Measurements from ENCODE around the gene TXNDC16.

Gene TXNDC16, protein sequence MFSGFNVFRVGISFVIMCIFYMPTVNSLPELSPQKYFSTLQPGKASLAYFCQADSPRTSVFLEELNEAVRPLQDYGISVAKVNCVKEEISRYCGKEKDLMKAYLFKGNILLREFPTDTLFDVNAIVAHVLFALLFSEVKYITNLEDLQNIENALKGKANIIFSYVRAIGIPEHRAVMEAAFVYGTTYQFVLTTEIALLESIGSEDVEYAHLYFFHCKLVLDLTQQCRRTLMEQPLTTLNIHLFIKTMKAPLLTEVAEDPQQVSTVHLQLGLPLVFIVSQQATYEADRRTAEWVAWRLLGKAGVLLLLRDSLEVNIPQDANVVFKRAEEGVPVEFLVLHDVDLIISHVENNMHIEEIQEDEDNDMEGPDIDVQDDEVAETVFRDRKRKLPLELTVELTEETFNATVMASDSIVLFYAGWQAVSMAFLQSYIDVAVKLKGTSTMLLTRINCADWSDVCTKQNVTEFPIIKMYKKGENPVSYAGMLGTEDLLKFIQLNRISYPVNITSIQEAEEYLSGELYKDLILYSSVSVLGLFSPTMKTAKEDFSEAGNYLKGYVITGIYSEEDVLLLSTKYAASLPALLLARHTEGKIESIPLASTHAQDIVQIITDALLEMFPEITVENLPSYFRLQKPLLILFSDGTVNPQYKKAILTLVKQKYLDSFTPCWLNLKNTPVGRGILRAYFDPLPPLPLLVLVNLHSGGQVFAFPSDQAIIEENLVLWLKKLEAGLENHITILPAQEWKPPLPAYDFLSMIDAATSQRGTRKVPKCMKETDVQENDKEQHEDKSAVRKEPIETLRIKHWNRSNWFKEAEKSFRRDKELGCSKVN

DNA sequence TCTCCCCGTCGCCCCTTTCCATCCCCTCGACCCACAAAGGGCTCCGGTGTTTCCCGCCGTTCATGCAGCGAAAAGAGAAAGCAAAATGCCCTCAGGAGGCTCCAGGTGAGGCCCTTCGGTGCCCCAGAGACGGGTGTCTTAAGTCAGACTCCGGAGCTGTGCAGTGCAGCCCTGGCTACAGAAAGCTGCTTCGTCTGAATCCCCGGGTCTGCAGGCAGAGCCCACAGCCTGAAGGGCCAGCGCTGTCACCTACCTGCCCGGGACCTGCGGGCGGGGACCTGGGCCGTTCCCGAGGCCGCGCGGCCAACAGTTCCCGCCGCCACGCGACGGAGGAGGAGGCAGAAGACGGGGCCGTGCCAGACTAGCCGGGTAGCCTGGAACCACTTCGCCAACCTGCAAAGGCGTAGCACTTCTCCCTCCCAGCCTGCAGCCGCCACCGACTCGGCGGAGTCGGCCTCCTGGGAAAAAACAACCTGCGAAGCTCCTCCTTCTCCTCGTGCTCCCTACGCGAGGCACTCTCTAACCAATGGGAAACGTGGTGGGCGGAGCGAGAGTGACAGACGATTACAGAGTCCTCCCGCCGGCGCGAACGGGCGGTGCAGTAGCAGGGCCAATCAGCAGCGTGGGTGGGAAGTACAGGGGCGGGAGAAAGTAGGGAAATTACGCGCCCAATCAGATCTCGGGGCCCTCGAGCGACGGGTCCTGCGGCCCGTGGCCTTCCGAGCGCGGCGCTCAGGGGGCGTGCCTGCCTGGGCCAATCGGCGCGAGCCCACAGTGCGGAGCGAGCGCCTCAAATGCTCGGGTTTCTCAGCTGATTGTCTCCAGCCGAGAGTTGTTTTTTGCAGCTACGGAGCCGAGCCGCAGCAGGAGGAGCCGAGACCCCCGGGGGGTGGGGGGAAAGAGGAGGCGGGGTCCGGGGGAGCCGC is at the start of gene TXNDC16, which contains the start of gene GPR137C:
TXNDC16 (minus strand) TSS at position 443 of the 926 bp plus-strand sequence. CDS start 8,948 bp downstream, outside the sequence.
GPR137C (plus strand) TSS at position 774 of the 926 bp plus-strand sequence. CDS start 312 bp downstream, outside the sequence.
- TF ChIP-seq, protein P1, sequence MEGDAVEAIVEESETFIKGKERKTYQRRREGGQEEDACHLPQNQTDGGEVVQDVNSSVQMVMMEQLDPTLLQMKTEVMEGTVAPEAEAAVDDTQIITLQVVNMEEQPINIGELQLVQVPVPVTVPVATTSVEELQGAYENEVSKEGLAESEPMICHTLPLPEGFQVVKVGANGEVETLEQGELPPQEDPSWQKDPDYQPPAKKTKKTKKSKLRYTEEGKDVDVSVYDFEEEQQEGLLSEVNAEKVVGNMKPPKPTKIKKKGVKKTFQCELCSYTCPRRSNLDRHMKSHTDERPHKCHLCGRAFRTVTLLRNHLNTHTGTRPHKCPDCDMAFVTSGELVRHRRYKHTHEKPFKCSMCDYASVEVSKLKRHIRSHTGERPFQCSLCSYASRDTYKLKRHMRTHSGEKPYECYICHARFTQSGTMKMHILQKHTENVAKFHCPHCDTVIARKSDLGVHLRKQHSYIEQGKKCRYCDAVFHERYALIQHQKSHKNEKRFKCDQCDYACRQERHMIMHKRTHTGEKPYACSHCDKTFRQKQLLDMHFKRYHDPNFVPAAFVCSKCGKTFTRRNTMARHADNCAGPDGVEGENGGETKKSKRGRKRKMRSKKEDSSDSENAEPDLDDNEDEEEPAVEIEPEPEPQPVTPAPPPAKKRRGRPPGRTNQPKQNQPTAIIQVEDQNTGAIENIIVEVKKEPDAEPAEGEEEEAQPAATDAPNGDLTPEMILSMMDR (IDR thresholded peaks at IDR 0.05): no peak
- peak within 1 kb of the TSS; percentile 93 to 96 for H3K27ac ChIP-seq
- H3K4me3 ChIP-seq: peak within 1 kb of the TSS; percentile 91
- peak; percentile 100 for DNase-seq (ENCODE audit: low spot score)

DNA sequence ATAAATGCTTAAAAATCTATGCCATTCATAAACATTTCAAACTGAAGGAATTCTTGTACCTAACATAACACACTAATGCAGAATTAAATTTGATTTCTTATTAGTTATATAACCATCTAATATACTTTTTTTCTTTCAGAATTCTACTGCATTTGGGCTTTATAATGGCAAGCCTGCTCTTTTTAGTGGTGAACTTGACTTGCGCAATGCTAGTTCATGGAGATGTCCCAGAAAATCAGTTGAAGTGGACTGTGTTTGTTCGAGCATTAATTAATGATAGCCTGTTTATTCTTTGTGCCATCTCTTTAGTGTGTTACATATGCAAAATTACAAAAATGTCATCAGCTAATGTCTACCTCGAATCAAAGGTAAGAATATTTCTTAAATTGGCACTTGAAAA is 47.7 kb upstream of the TXNDC16 start:
- no peak for DNase-seq (ENCODE audit: low spot score)
- TF ChIP-seq, protein P1 (IDR thresholded peaks at IDR 0.05): no peak
- Histone ChIP-seq H3K4me3 (no peak overlapping the region), H3K27ac (no peak overlapping the region)

DNA sequence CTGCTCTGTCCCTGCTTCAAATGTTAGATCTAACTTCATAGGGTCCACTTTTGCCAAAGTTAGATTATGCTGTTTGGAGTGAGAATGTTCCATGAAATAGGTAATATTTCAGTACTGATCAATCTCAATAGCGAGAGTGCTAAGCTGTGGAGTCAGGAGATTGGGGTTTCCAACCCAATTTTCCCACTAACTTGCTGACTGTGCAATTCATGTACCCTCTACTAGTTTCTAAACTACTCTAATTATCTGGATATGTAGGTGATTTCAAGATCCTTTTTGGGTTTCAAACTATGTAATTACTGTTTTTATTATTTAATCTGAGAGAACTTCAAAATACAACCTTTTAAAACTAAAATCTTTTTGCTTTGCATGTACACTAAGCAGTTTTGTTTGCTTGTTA is 46.3 kb upstream of the TXNDC16 start:
- no peak for DNase-seq (ENCODE audit: low spot score)
- Histone ChIP-seq H3K4me3 (no peak overlapping the region), H3K27ac (no peak overlapping the region)
- TF ChIP-seq, protein P1 (IDR thresholded peaks at IDR 0.05): no peak

DNA sequence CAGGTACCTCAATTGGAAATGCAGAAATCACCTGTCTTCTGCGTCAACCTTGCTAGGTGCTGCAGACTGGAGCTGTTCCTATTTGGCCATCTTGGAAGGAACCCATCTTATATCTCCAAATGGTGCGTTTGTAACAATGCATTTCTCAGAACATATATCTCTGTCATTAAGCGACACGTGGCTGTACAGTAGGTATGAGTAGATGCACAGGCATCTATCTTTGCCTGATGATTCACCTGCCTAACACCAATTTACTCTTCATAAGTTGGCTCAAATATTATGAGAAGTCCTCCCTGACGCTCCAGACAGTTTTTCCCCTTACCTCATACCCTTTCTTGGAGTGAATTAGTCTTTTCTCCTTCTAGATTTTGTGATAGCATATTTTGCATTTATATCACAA is 44.6 kb upstream of the TXNDC16 start:
- Histone ChIP-seq H3K4me3 (no peak overlapping the region), H3K27ac (no peak overlapping the region)
- TF ChIP-seq, protein P1 (IDR thresholded peaks at IDR 0.05): no peak
- DNase-seq (ENCODE audit: low spot score): no peak

DNA sequence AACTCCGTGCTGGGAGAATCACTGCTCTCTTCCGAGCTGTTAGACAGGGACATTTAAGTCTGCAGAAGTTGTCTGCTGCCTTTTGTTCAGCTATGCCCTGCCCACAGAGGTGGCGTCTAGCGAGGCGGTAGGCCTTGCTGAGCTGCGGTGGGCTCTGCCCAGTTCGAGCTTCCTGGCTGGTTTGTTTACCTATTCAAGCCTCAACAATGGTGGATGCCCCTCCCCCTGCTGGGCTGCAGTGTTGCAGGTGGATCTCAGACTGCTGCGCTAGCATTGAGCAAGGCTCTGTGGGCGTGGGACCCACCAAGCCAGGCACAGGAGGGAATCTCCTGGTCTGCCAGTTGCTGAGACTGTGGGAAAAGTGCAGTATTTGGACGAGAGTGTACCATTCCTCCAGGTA is 44.0 kb upstream of the TXNDC16 start:
- Histone ChIP-seq H3K4me3 (no peak overlapping the region), H3K27ac (no peak overlapping the region)
- DNase-seq (ENCODE audit: low spot score): no peak
- TF ChIP-seq, protein P1 (IDR thresholded peaks at IDR 0.05): no peak

DNA sequence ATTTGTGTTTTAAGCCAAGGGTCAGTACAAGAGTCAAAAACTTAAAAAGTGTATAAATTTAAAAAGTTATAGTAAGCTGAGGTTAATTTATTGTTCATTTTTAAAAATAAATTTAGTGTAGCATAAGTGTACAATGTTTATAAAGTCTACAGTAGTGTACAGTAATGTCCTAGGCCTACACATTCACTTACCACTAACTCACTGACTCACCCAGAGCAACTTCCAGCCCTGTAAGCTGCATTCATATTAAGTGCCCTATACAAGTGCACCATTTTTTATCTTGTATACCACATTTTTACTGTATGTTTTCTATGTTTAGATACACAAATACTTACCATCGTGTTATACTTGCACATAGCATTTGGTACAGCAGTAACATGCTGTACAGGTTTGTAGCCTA is 38.0 kb upstream of the TXNDC16 start:
- TF ChIP-seq, protein P1 (IDR thresholded peaks at IDR 0.05): no peak
- Histone ChIP-seq H3K4me3 (no peak overlapping the region), H3K27ac (no peak overlapping the region)
- no peak for DNase-seq (ENCODE audit: low spot score)
